GM19463 (cell line): ENCODE results near the gene MICALL1.

Source experiments
- ATAC-seq: cut with Tn5 transposase; IDR thresholded peaks from one replicate; pipeline ENCODE4 v1.9.1; 2021; ENCODE audit warnings: mild to moderate bottlenecking, moderate library complexity; ENCODE audit not compliant: unreplicated experiment

Gene MICALL1

DNA sequence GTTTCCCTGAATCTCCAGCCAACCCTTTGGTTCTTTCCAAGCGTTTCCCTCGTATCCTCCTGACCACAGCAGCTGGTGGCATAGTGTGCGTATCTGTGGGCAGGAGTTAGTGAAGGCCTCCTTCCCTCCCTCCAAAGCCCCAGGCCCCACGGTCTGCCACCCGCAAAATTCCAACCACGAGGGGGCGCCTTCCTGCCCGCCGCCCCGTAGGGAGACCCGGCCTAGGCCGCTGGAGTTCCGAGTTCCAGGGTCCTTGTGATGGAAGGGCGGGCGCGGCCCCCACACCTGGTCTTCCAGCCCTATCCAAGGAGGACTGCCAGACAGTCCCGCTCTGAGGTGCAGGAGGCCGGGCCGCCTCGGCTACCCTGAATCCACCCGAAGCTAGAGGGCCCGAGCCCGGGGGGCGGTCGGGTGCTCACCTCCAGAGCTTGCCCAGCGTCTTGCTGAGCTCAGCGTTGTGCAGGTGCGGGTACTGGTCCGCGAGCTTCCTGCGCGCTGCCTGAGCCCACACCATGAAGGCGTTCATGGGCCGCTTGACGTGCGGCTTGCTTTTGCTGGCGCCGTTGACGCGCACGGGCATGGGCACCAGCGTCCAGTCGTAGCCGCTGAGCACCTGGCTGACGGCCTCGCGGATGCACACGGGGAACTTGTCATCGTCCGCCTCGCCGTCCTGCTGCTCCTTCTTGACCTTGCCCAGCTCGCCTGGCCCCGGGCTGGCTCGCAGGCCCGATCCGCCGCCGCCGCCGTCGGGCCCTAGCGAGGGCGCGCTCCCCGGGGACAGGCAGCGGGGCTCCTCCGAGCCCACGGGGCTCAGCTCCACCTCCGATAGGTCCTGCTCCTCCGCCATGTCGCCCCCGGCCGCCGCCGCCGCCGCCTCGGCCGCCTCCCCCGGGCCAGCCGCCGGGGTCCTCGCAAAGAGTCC is 77.1 kb downstream of the MICALL1 start:
- ATAC-seq, result no peak

- no peak for ATAC-seq
Observed at GRCh38 chr22:37983860-37984791, 78.0 kb downstream of the MICALL1 start, which contains the start of gene SOX10. Gene SOX10 (minus strand): TSS chr22:37984555. CDS start chr22:37983784, 771 bp downstream.

DNA sequence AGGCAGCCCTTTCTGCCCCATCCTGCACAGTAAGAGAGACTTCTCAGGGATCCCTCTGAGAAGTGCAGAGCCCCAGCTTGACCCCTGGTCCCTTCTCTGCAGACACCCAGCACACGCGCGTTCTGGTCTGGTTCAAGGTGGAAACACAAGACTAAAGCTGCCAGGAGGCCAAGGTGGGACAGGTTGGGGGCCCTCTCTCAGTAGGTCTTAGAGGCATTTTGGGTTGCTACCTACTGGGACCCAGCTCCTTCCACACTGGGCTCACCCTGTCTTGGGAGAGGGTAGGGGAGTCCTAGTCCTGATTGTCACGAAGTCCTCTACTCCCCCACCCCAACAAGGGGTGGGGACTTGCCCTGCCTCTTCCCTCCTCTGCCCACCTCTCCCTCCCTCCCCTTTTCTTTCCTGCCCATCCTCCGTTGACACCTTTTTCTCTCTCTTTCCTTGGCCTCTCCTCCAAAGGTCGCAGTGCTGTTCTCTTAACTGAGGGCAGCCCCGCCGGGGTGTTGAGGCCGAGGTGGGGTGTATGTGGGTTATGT is 79.0 kb downstream of the MICALL1 start:
- ATAC-seq, result no peak

- no peak for ATAC-seq
Observed at GRCh38 chr22:37985751-37986281, 79.7 kb downstream of the MICALL1 start.

- ATAC-seq, result no peak
Observed at GRCh38 chr22:37986371-37986770, 80.3 kb downstream of the MICALL1 start.

DNA sequence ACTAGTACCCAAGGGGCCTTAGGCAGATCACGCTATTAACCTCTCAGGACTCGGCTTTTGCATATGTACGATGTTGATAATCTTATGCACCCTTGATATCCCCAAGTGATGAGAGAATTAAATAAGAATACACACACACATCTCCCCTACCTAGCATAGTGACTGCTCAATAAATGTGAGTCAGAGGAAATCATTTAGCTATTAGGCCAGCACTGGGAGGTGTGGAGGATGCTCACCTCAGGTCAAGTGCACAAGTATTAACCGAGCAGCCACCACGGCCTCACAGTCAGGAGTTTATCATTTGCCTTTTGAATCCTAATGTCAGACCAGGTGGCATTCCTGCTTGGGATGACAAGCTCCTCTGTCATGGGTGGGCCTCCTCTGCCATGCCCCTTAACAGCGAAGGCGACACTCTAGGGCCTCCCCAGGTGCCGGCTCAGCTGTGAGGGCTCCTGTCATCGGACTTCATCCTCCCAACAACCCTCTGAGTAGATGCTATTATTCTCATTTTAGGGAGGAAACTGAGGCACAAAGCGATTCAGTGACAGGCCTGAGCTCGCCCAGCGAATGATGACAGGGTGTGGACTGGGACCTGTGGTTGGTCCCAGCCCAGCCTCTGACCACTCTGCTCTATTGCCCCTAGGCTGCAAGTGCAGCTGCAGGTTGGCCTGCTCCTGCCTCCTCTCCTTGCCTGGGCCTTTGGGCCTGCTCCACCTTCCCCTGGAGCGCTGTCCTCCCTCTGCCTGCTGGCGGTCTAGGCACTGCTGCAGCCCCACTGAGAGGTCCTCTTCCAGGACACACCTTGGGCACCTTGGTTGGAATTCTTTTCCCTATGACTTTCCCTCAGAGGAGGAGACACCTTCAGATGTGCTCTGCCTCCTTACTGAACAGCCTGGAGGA is 83.3 kb downstream of the MICALL1 start:
- no peak for ATAC-seq

- ATAC-seq, result no peak
Observed at GRCh38 chr22:37990301-37990700, 84.2 kb downstream of the MICALL1 start.

GRCh38 chr22:37990862-37991261 is 84.8 kb downstream of the MICALL1 start:
- ATAC-seq, result no peak

- ATAC-seq, result no peak
Observed at GRCh38 chr22:37991731-37992442, 85.8 kb downstream of the MICALL1 start.
